HL-60 (cell line): ENCODE measurements around the gene METRNL.

Experiments
- CTCF ChIP-seq: IDR thresholded peaks from one replicate; pipeline ENCODE4 v1.5.1; 2011; ENCODE audit warnings: low read length, control low read depth, inconsistent platforms; ENCODE audit not compliant: insufficient read depth
- POLR2AphosphoS5 ChIP-seq: IDR thresholded peaks from 2 replicates; pipeline ENCODE4 v1.6.1; 2012; ENCODE audit warnings: low read depth
- SPI1 ChIP-seq: IDR thresholded peaks from 2 replicates; pipeline ENCODE4 v1.6.1; 2012; ENCODE audit warnings: low read depth, mild to moderate bottlenecking, borderline replicate concordance

- TF ChIP-seq CTCF: no peak
- TF ChIP-seq POLR2AphosphoS5: peak; percentile 76
- TF ChIP-seq SPI1: peak; percentile 92
These were observed 25.5 kb upstream of the METRNL start for GRCh38 chr17:83053739-83054451.
